ENCODE data around the gene ADCY7. TPM values are rescaled to one million over a fixed set of nuclear protein-coding genes. Genes with fewer than 3 reads are reported as not detected.
A peak's percentile ranks its signal among the peaks of the same experiment; 100 is the strongest.

Gene ADCY7
- total RNA-seq, 5 donors from 2014 or later (not counting 1 experiment from before 2014, with no cell fraction given): 201 to 314 (median 278) TPM

DNA sequence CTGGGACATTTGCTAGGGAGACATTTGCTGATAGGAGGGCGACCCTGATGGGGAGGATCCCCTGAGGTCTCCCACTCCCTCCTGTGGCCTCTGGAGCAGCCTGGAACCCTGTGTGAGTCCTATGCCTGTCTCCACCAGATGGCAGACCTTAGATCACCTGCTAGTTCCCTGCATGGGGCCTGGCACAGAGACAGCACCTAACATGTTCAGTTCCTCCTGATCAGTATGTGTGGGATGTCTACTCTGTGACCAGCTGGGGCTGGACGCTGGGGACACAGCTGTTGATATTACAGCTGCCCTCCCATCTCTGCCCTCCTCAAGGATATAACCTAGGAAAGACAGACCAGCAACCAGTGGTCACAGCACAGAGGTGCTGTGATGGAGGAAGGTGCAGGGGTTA lies 1.1 kb upstream of the ADCY7 start:
- CTCF ChIA-PET: interaction anchor here (0.6 to 1.3 kb wide), 9 partner anchors 8 to 89 kb away, joined by 3 to 10 read pairs (median 4); no protein-coding TSS in a partner anchor
- peaks cover under 1 to 3% of the 10 kb centered on the region in 2 donors for H3K36me3 ChIP-seq (ENCODE audit: control insufficient read depth in 2 of 2, extremely low read depth in 1 of 2, insufficient read depth in 1 of 2, low read length in 1 of 2)
- Mint-ChIP-seq H3K27me3 (no peaks in the 10 kb centered on the region), H3K9me3 (no peaks in the 10 kb centered on the region), H3K36me3 (peaks cover 11% of the 10 kb centered on the region), H3K4me1 (peaks cover 54 to 64% (median 63%) of the 10 kb centered on the region in 3 donors), H3K27ac (peak overlapping the region; percentile 98 to 99), H3K4me3 (peak overlapping the region; percentile 77 to 94 (median 85))
- H3K27ac ChIP-seq (ENCODE audit: low read length): peak overlapping the region; percentile 80
- H3K4me3 ChIP-seq (ENCODE audit: control insufficient read depth in 1 of 2, extremely low read depth in 1 of 2, low read length in 1 of 2): peak overlapping the region in 1 of 2 donors; percentile 29
- POLR2A ChIA-PET: interaction anchor here in 1 of 2 donors (1.2 kb wide), 1 partner anchor 9 kb away, joined by 3 read pairs; no protein-coding TSS in a partner anchor
- H3K4me1 ChIP-seq (ENCODE audit: control insufficient read depth in 1 of 2, extremely low read depth in 1 of 2, insufficient read depth in 2 of 2, low read length in 2 of 2): peaks cover 21 to 52% of the 10 kb centered on the region in 2 experiments
- H3K9me3 ChIP-seq: no peaks in the 10 kb centered on the region
- ATAC-seq (replicated peaks in 1 of 4): peak; percentile 24 to 67 (median 32)
- H3K27me3 ChIP-seq (replicated peaks in 1 of 2; ENCODE audit: control insufficient read depth in 2 of 2, extremely low read depth in 1 of 2, insufficient read depth in 2 of 2, low read length in 1 of 2): no peaks in the 10 kb centered on the region
- no CpG with 5 or more reads among the region's 2 CpGs for WGBS (ENCODE audit: insufficient coverage)
- DNase-seq: peak in 21 of 35 experiments; percentile 28 to 74 (median 44)

DNA sequence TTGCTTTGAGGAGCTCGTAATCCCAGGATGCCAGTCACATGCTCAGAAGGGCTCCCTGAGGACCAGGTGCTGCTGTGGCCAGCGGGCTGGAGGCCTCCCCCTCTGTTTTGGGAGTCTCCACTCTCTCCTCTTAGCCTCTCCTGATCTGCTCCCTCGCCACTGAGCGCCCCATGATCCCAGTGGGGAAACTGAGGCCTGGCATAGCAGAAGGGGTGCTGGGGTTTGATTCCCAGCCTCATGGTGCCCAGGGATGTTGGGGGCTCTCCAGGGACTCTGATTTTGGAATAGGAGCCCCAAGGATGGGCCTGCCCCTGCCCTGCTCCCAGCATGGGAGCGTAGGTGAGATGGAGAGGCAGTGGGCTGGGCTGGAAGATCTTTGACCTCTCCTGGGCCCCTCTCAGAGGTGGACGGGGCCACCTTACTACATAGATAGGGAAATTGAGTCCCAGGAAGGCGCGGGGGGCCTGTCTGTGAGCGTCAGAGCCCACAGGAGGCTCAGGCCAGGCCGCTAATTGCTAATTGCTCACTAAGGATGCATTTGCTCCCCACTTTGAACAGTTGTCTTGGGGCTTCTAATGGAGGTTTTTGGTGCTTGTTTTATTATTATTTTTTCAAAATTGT lies 525 bp upstream of the ADCY7 start:
- POLR2A ChIA-PET: interaction anchor here (0.6 to 1.2 kb wide), 3 partner anchors 9 to 61 kb away, joined by 3 read pairs; no protein-coding TSS in a partner anchor
- H3K27me3 ChIP-seq (replicated peaks in 1 of 2; ENCODE audit: control insufficient read depth in 2 of 2, extremely low read depth in 1 of 2, insufficient read depth in 2 of 2, low read length in 1 of 2): no peaks in the 10 kb centered on the region
- Mint-ChIP-seq H3K27me3 (no peaks in the 10 kb centered on the region), H3K36me3 (peaks cover 11% of the 10 kb centered on the region), H3K4me3 (peak overlapping the region; percentile 85 to 95 (median 94)), H3K9me3 (no peaks in the 10 kb centered on the region), H3K27ac (peak overlapping the region; percentile 98 to 99), H3K4me1 (peaks cover 60 to 68% (median 67%) of the 10 kb centered on the region in 3 donors)
- peaks cover 3 to 5% of the 10 kb centered on the region in 2 donors for H3K36me3 ChIP-seq (ENCODE audit: control insufficient read depth in 2 of 2, extremely low read depth in 1 of 2, insufficient read depth in 1 of 2, low read length in 1 of 2)
- no peak for DNase-seq
- no peaks in the 10 kb centered on the region for H3K9me3 ChIP-seq
- peaks cover 27 to 57% of the 10 kb centered on the region in 2 experiments for H3K4me1 ChIP-seq (ENCODE audit: control insufficient read depth in 1 of 2, extremely low read depth in 1 of 2, insufficient read depth in 2 of 2, low read length in 2 of 2)
- H3K27ac ChIP-seq (ENCODE audit: low read length): peak overlapping the region; percentile 80
- CTCF ChIA-PET: interaction anchor here (0.6 to 1.3 kb wide), 9 partner anchors 8 to 88 kb away, joined by 3 to 10 read pairs (median 4); no protein-coding TSS in a partner anchor
- 61% methylated on average over 3 of the region's 10 CpGs for WGBS (ENCODE audit: insufficient coverage)
- peak overlapping the region; percentile 91 to 95 for H3K4me3 ChIP-seq (ENCODE audit: control insufficient read depth in 1 of 2, extremely low read depth in 1 of 2, low read length in 1 of 2)
- ATAC-seq (replicated peaks in 1 of 4): no peak

DNA sequence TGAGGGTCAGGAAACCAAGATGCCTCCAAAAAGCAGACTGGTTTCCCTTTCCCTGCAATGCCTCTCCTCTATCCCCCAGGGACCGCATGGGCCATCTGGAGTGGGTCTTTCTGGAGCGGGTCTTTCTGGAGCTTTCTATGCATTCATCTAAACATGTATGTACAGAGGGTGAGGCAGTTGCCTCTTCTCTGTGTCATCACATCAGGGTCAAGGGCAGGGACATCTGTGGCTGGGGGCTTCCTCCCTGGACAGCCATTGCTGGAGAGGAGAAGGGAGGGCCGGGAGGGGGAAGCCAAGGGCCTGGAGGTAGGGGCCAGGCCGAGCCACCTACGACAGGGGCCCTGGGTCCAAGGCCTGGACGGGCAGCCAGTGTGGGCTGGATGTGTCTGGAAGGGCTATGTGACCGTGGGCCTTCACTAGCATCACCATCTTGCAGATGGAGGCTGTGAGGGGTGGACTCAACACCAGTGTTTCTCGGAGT lies 840 bp downstream of the ADCY7 start:
- ATAC-seq (replicated peaks in 1 of 4) (peak in 1 of 4 experiments; percentile 3), DNase-seq (no peak)
- Mint-ChIP-seq H3K4me1 (peaks cover 73 to 81% (median 76%) of the 10 kb centered on the region in 3 donors), H3K27me3 (no peaks in the 10 kb centered on the region), H3K4me3 (peak overlapping the region; percentile 85 to 95 (median 94)), H3K9me3 (no peaks in the 10 kb centered on the region), H3K27ac (peak overlapping the region; percentile 98 to 99), H3K36me3 (peaks cover 16% of the 10 kb centered on the region)
- Histone ChIP-seq H3K4me3 (ENCODE audit: control insufficient read depth in 1 of 2, extremely low read depth in 1 of 2, low read length in 1 of 2) (peak overlapping the region; percentile 91 to 95), H3K27ac (ENCODE audit: low read length) (peak overlapping the region; percentile 80), H3K36me3 (ENCODE audit: control insufficient read depth in 2 of 2, extremely low read depth in 1 of 2, insufficient read depth in 1 of 2, low read length in 1 of 2) (peaks cover 8 to 17% of the 10 kb centered on the region in 2 donors), H3K4me1 (ENCODE audit: control insufficient read depth in 1 of 2, extremely low read depth in 1 of 2, insufficient read depth in 2 of 2, low read length in 2 of 2) (peaks cover 40 to 71% of the 10 kb centered on the region in 2 experiments), H3K27me3 (replicated peaks in 1 of 2; ENCODE audit: control insufficient read depth in 2 of 2, extremely low read depth in 1 of 2, insufficient read depth in 2 of 2, low read length in 1 of 2) (no peaks in the 10 kb centered on the region), H3K9me3 (no peaks in the 10 kb centered on the region)
- CTCF ChIA-PET: no interaction called here
- 8% methylated on average over 5 of the region's 8 CpGs for WGBS (ENCODE audit: insufficient coverage)
- POLR2A ChIA-PET: no interaction called here

GRCh38 chr16:50267651-50268050 lies 1.3 kb downstream of the ADCY7 start:
- H3K36me3 ChIP-seq (ENCODE audit: control insufficient read depth in 2 of 2, extremely low read depth in 1 of 2, insufficient read depth in 1 of 2, low read length in 1 of 2): peaks cover 8 to 21% of the 10 kb centered on the region in 2 donors
- peaks cover 45 to 76% of the 10 kb centered on the region in 2 experiments for H3K4me1 ChIP-seq (ENCODE audit: control insufficient read depth in 1 of 2, extremely low read depth in 1 of 2, insufficient read depth in 2 of 2, low read length in 2 of 2)
- peak in 7 of 35 experiments; percentile 18 to 63 (median 44) for DNase-seq
- H3K9me3 ChIP-seq: no peaks in the 10 kb centered on the region
- peak in 3 of 4 experiments; percentile 20 to 34 (median 25) for ATAC-seq (replicated peaks in 1 of 4)
- CTCF ChIA-PET: interaction anchor here in 1 of 2 donors (0.7 to 1.4 kb wide), 3 partner anchors 10 to 243 kb away, joined by 3 read pairs; partner anchors contain the start of gene CNEP1R1
- WGBS (ENCODE audit: insufficient coverage): 0% methylated on average over 1 of the region's 3 CpGs
- H3K27me3 ChIP-seq (replicated peaks in 1 of 2; ENCODE audit: control insufficient read depth in 2 of 2, extremely low read depth in 1 of 2, insufficient read depth in 2 of 2, low read length in 1 of 2): no peaks in the 10 kb centered on the region
- Mint-ChIP-seq H3K4me1 (peaks cover 78 to 86% (median 81%) of the 10 kb centered on the region in 3 donors), H3K36me3 (peaks cover 16% of the 10 kb centered on the region), H3K27ac (peak overlapping the region; percentile 98 to 99), H3K27me3 (no peaks in the 10 kb centered on the region), H3K9me3 (no peaks in the 10 kb centered on the region), H3K4me3 (peak overlapping the region; percentile 85 to 95 (median 94))
- peak overlapping the region; percentile 91 to 95 for H3K4me3 ChIP-seq (ENCODE audit: control insufficient read depth in 1 of 2, extremely low read depth in 1 of 2, low read length in 1 of 2)
- peak overlapping the region; percentile 80 for H3K27ac ChIP-seq (ENCODE audit: low read length)
- POLR2A ChIA-PET: interaction anchor here in 1 of 2 donors (0.5 kb wide), 1 partner anchor 16 kb away, joined by 3 read pairs; no protein-coding TSS in a partner anchor

- Mint-ChIP-seq H3K27ac (peak overlapping the region; percentile 99 to 100), H3K27me3 (no peaks in the 10 kb centered on the region), H3K36me3 (peaks cover 16% of the 10 kb centered on the region), H3K4me1 (peaks cover 85 to 93% (median 86%) of the 10 kb centered on the region in 3 donors), H3K9me3 (no peaks in the 10 kb centered on the region), H3K4me3 (peak overlapping the region; percentile 85 to 95 (median 94))
- Histone ChIP-seq H3K4me3 (ENCODE audit: control insufficient read depth in 1 of 2, extremely low read depth in 1 of 2, low read length in 1 of 2) (peak overlapping the region; percentile 91 to 95), H3K27ac (ENCODE audit: low read length) (peak overlapping the region; percentile 25), H3K36me3 (ENCODE audit: control insufficient read depth in 2 of 2, extremely low read depth in 1 of 2, insufficient read depth in 1 of 2, low read length in 1 of 2) (peaks cover 8 to 25% of the 10 kb centered on the region in 2 donors), H3K27me3 (replicated peaks in 1 of 2; ENCODE audit: control insufficient read depth in 2 of 2, extremely low read depth in 1 of 2, insufficient read depth in 2 of 2, low read length in 1 of 2) (no peaks in the 10 kb centered on the region), H3K9me3 (no peaks in the 10 kb centered on the region), H3K4me1 (ENCODE audit: control insufficient read depth in 1 of 2, extremely low read depth in 1 of 2, insufficient read depth in 2 of 2, low read length in 2 of 2) (peaks cover 52 to 83% of the 10 kb centered on the region in 2 experiments)
- DNase-seq (peak in 1 of 35 experiments; percentile 13), ATAC-seq (replicated peaks in 1 of 4) (no peak)
- POLR2A ChIA-PET: interaction anchor here (0.5 to 1.1 kb wide), 5 partner anchors 9 to 518 kb away, joined by 3 to 7 read pairs (median 4); no protein-coding TSS in a partner anchor
- CTCF ChIA-PET: interaction anchor here (0.6 to 1.4 kb wide), 8 partner anchors 9 to 399 kb away, joined by 3 to 5 read pairs (median 3); partner anchors contain the start of gene CNEP1R1 (in 1 of the 2)
- 20% methylated on average over 1 of the region's 5 CpGs for WGBS (ENCODE audit: insufficient coverage)
Observed at GRCh38 chr16:50268352-50268751, 2.0 kb downstream of the ADCY7 start.

Data from T-cell (primary cell).